GM23338 (cell line): ENCODE measurements around the gene DDTL.

Experiments
- CTCF ChIP-seq, 2 experiments: fragments of 200-600 bp in 1 of 2; sonication (generic) in 1 of 2; conservative IDR thresholded peaks; 2 replicates each; pipeline versions ENCODE4 v1.5.1 to v1.6.1; 2016 to 2017; ENCODE audit warnings: antibody characterized with exemption in 2 of 2, low read depth in 2 of 2, mild to moderate bottlenecking in 2 of 2, moderate library complexity in 1 of 2
- EZH2 ChIP-seq: fragments of 200-600 bp; sonication (generic); IDR thresholded peaks from one replicate; pipeline ENCODE4 v1.8.0; 2017; ENCODE audit warnings: antibody characterized with exemption, mild to moderate bottlenecking, low read depth; ENCODE audit not compliant: unreplicated experiment
- EZH2phosphoT487 ChIP-seq: fragments of 200-600 bp; sonication (generic); IDR thresholded peaks from one replicate; pipeline ENCODE4 v1.8.1; 2018; ENCODE audit warnings: antibody characterized with exemption; ENCODE audit not compliant: unreplicated experiment
- POLR2AphosphoS5 ChIP-seq: IDR thresholded peaks from 2 replicates; pipeline ENCODE4 v1.6.1; 2016; ENCODE audit warnings: antibody characterized with exemption, low read depth

GRCh38 chr22:23997092-23997491 lies 30.4 kb downstream of the DDTL start:
- TF ChIP-seq EZH2phosphoT487 (no peak), CTCF (conservative IDR thresholded peaks at IDR 0.05; ENCODE audit: low read depth in 2 of 2) (no peak), EZH2 (no peak), POLR2AphosphoS5 (no peak)
